ENCODE results near the gene SPOCK1.

The SPOCK1 gene

GRCh38 chr5:137070521-137070920 lies 428.6 kb downstream of the SPOCK1 start:
- Histone ChIP-seq H3K14ac (ENCODE audit: low read length in 2 of 2) (no peak overlapping the region), H3K27ac (ENCODE audit: low read length, poor library complexity, severe bottlenecking) (no peak overlapping the region), H3K23ac (ENCODE audit: low read length in 2 of 2) (no peak overlapping the region), H3K27me3 (ENCODE audit: control insufficient read depth in 1 of 2, insufficient read depth in 1 of 2, low read length in 2 of 2) (no peaks in the 10 kb centered on the region), H2AK5ac (ENCODE audit: low read length, severe bottlenecking) (no peak overlapping the region), H3K18ac (ENCODE audit: low read depth in 1 of 2, low read length in 2 of 2) (no peak overlapping the region), H2BK12ac (ENCODE audit: low read length in 2 of 2) (no peak overlapping the region), H3K9ac (ENCODE audit: low read length) (no peak overlapping the region), H2BK120ac (ENCODE audit: low read depth, low read length) (no peak overlapping the region), H2AFZ (ENCODE audit: low read depth, low read length) (no peak overlapping the region), H3K4ac (ENCODE audit: low read depth in 1 of 2, low read length in 2 of 2) (no peak overlapping the region), H3K4me1 (ENCODE audit: control insufficient read depth, insufficient read depth, low read depth, low read length) (no peaks in the 10 kb centered on the region), H3K4me3 (ENCODE audit: insufficient read depth in 1 of 2, low read depth in 1 of 2, low read length in 2 of 2) (no peak overlapping the region), H4K91ac (ENCODE audit: low read length) (no peak overlapping the region), H3K4me2 (ENCODE audit: low read length, poor library complexity, severe bottlenecking) (no peak overlapping the region), H2BK15ac (ENCODE audit: low read depth, poor library complexity, severe bottlenecking) (no peak overlapping the region), H3K79me1 (replicated peaks; ENCODE audit: low read length, poor library complexity, severe bottlenecking) (no peaks in the 10 kb centered on the region), H2BK5ac (ENCODE audit: low read depth, low read length, poor library complexity, severe bottlenecking) (no peak overlapping the region), H3K9me3 (ENCODE audit: control insufficient read depth, low read length) (no peaks in the 10 kb centered on the region), H3K36me3 (ENCODE audit: control insufficient read depth in 1 of 2, insufficient read depth in 2 of 2, low read depth in 1 of 2, low read length in 2 of 2) (peaks cover 0 to 10% of the 10 kb centered on the region in 2 experiments), H4K8ac (ENCODE audit: low read length) (no peak overlapping the region)
- WGBS: 63% methylated on average over 2 of the region's 2 CpGs
- no peak for DNase-seq

- H4K91ac ChIP-seq (ENCODE audit: low read length): no peak overlapping the region
These were observed 429.8 kb downstream of the SPOCK1 start for GRCh38 chr5:137069358-137069757.

GRCh38 chr5:137061382-137061781 lies 437.7 kb downstream of the SPOCK1 start:
- Histone ChIP-seq H2BK120ac (ENCODE audit: low read depth, low read length) (no peak overlapping the region), H2BK12ac (ENCODE audit: low read length in 2 of 2) (no peak overlapping the region), H2BK15ac (ENCODE audit: low read depth, poor library complexity, severe bottlenecking) (no peak overlapping the region), H2BK5ac (ENCODE audit: low read depth, low read length, poor library complexity, severe bottlenecking) (no peak overlapping the region), H4K8ac (ENCODE audit: low read length) (no peak overlapping the region), H3K14ac (ENCODE audit: low read length in 2 of 2) (no peak overlapping the region), H3K27ac (ENCODE audit: low read length, poor library complexity, severe bottlenecking) (no peak overlapping the region), H4K91ac (ENCODE audit: low read length) (no peak overlapping the region), H3K4me2 (ENCODE audit: low read length, poor library complexity, severe bottlenecking) (no peak overlapping the region), H3K27me3 (ENCODE audit: control insufficient read depth in 1 of 2, insufficient read depth in 1 of 2, low read length in 2 of 2) (no peaks in the 10 kb centered on the region), H3K4me3 (ENCODE audit: insufficient read depth in 1 of 2, low read depth in 1 of 2, low read length in 2 of 2) (no peak overlapping the region), H3K9ac (ENCODE audit: low read length) (no peak overlapping the region), H3K23ac (ENCODE audit: low read length in 2 of 2) (no peak overlapping the region), H2AFZ (ENCODE audit: low read depth, low read length) (no peak overlapping the region), H3K9me3 (ENCODE audit: control insufficient read depth, low read length) (no peaks in the 10 kb centered on the region), H3K18ac (ENCODE audit: low read depth in 1 of 2, low read length in 2 of 2) (no peak overlapping the region), H3K4ac (ENCODE audit: low read depth in 1 of 2, low read length in 2 of 2) (no peak overlapping the region), H3K36me3 (ENCODE audit: control insufficient read depth in 1 of 2, insufficient read depth in 2 of 2, low read depth in 1 of 2, low read length in 2 of 2) (no peaks in the 10 kb centered on the region), H2AK5ac (ENCODE audit: low read length, severe bottlenecking) (no peak overlapping the region), H3K4me1 (ENCODE audit: control insufficient read depth, insufficient read depth, low read depth, low read length) (no peaks in the 10 kb centered on the region), H3K79me1 (replicated peaks; ENCODE audit: low read length, poor library complexity, severe bottlenecking) (no peaks in the 10 kb centered on the region)
- DNase-seq: no peak
- no CpG with 5 or more reads among the region's 4 CpGs for WGBS

More at GRCh38 chr5:137069358-137069757, 429.8 kb downstream of the SPOCK1 start:
- Histone ChIP-seq H2BK15ac (ENCODE audit: low read depth, poor library complexity, severe bottlenecking) (no peak overlapping the region), H2BK5ac (ENCODE audit: low read depth, low read length, poor library complexity, severe bottlenecking) (no peak overlapping the region), H3K18ac (ENCODE audit: low read depth in 1 of 2, low read length in 2 of 2) (no peak overlapping the region), H4K8ac (ENCODE audit: low read length) (no peak overlapping the region), H3K4ac (ENCODE audit: low read depth in 1 of 2, low read length in 2 of 2) (no peak overlapping the region), H3K9me3 (ENCODE audit: control insufficient read depth, low read length) (no peaks in the 10 kb centered on the region), H3K4me3 (ENCODE audit: insufficient read depth in 1 of 2, low read depth in 1 of 2, low read length in 2 of 2) (peak overlapping the region in 1 of 2 experiments; percentile 5), H2AFZ (ENCODE audit: low read depth, low read length) (no peak overlapping the region), H3K9ac (ENCODE audit: low read length) (no peak overlapping the region), H2BK12ac (ENCODE audit: low read length in 2 of 2) (no peak overlapping the region), H3K27me3 (ENCODE audit: control insufficient read depth in 1 of 2, insufficient read depth in 1 of 2, low read length in 2 of 2) (no peaks in the 10 kb centered on the region), H3K23ac (ENCODE audit: low read length in 2 of 2) (no peak overlapping the region), H2AK5ac (ENCODE audit: low read length, severe bottlenecking) (no peak overlapping the region), H3K27ac (ENCODE audit: low read length, poor library complexity, severe bottlenecking) (no peak overlapping the region), H3K4me2 (ENCODE audit: low read length, poor library complexity, severe bottlenecking) (no peak overlapping the region), H3K4me1 (ENCODE audit: control insufficient read depth, insufficient read depth, low read depth, low read length) (no peaks in the 10 kb centered on the region), H2BK120ac (ENCODE audit: low read depth, low read length) (no peak overlapping the region), H3K36me3 (ENCODE audit: control insufficient read depth in 1 of 2, insufficient read depth in 2 of 2, low read depth in 1 of 2, low read length in 2 of 2) (peaks cover 0 to 10% of the 10 kb centered on the region in 2 experiments), H3K14ac (ENCODE audit: low read length in 2 of 2) (no peak overlapping the region), H3K79me1 (replicated peaks; ENCODE audit: low read length, poor library complexity, severe bottlenecking) (no peaks in the 10 kb centered on the region)
- 86% methylated on average over 11 of the region's 12 CpGs for WGBS
- DNase-seq: no peak

- no peaks in the 10 kb centered on the region for H3K36me3 ChIP-seq (ENCODE audit: control insufficient read depth in 1 of 2, insufficient read depth in 2 of 2, low read depth in 1 of 2, low read length in 2 of 2)
- H2BK5ac ChIP-seq (ENCODE audit: low read depth, low read length, poor library complexity, severe bottlenecking): no peak overlapping the region
- H3K18ac ChIP-seq (ENCODE audit: low read depth in 1 of 2, low read length in 2 of 2): no peak overlapping the region
- no peak overlapping the region for H4K91ac ChIP-seq (ENCODE audit: low read length)
- H3K9ac ChIP-seq (ENCODE audit: low read length): no peak overlapping the region
- WGBS: 83% methylated on average over 4 of the region's 4 CpGs
- no peak overlapping the region for H2BK120ac ChIP-seq (ENCODE audit: low read depth, low read length)
- no peak for DNase-seq
- H3K23ac ChIP-seq (ENCODE audit: low read length in 2 of 2): no peak overlapping the region
- H2BK15ac ChIP-seq (ENCODE audit: low read depth, poor library complexity, severe bottlenecking): no peak overlapping the region
- H3K4me1 ChIP-seq (ENCODE audit: control insufficient read depth, insufficient read depth, low read depth, low read length): no peaks in the 10 kb centered on the region
- no peak overlapping the region for H2BK12ac ChIP-seq (ENCODE audit: low read length in 2 of 2)
- H2AK5ac ChIP-seq (ENCODE audit: low read length, severe bottlenecking): no peak overlapping the region
- H3K27ac ChIP-seq (ENCODE audit: low read length, poor library complexity, severe bottlenecking): no peak overlapping the region
- no peak overlapping the region for H4K8ac ChIP-seq (ENCODE audit: low read length)
- H3K4ac ChIP-seq (ENCODE audit: low read depth in 1 of 2, low read length in 2 of 2): no peak overlapping the region
- no peaks in the 10 kb centered on the region for H3K27me3 ChIP-seq (ENCODE audit: control insufficient read depth in 1 of 2, insufficient read depth in 1 of 2, low read length in 2 of 2)
- H2AFZ ChIP-seq (ENCODE audit: low read depth, low read length): no peak overlapping the region
- no peaks in the 10 kb centered on the region for H3K9me3 ChIP-seq (ENCODE audit: control insufficient read depth, low read length)
- no peak overlapping the region for H3K4me3 ChIP-seq (ENCODE audit: insufficient read depth in 1 of 2, low read depth in 1 of 2, low read length in 2 of 2)
- no peaks in the 10 kb centered on the region for H3K79me1 ChIP-seq (replicated peaks; ENCODE audit: low read length, poor library complexity, severe bottlenecking)
- no peak overlapping the region for H3K14ac ChIP-seq (ENCODE audit: low read length in 2 of 2)
- H3K4me2 ChIP-seq (ENCODE audit: low read length, poor library complexity, severe bottlenecking): no peak overlapping the region
These were observed 441.0 kb downstream of the SPOCK1 start for GRCh38 chr5:137058089-137058488.
